Measurements from ENCODE around the gene FER. TPM values are rescaled to one million over a fixed set of nuclear protein-coding genes. Genes with fewer than 3 reads are reported as not detected.
"Not testable (repeated sequence)": the region's sequence is repeated elsewhere in the genome, so short reads cannot be mapped to it uniquely, and the experiment has no call there.

FER gene
- total RNA-seq, result 12.8 TPM
- long read RNA-seq, full-length matches to known transcripts, result 1 of 7 reads
- long read RNA-seq, partial matches to known transcripts, result 0 of 7 reads
- long read RNA-seq, other reads (novel, unspliced or antisense), result 6 of 7 reads

DNA sequence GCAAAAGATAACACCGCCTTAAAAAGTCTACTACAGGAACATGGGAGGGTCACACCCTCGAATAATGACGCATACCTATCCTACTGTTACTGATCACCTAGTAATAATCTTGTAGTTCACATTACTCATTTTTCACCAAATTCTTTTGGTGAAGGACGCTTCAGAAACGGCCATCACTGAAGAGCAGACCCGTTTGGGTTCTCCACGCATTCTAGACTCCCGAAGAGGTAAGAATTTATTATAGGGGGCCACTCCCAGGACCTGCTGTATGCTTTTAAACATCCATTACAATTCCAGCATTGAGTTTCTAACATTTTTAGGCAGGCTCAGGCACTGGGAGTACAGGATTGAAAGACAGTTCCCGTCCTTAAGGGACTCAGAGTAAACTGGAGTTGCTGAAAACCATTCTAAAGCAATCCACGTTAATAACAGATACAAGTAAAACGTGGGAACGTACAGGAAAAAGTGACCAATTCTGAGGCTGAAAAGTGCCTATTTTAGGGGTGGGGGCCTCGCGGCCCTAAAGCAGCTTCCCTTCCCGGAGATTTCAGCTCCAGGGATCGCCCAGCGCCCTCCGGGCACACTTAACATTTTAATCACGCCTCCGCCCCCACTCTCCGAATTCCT, at the start of gene FER:
FER (plus strand) TSS at position 124 of the 627 bp plus-strand sequence. CDS start 50,286 bp downstream, outside the sequence.
- intact Hi-C loops (cut with DNase I), result no loop called here
- ATAC-seq (ENCODE audit: poor library complexity) (peak; percentile 44), DNase-seq (no peak)

DNA sequence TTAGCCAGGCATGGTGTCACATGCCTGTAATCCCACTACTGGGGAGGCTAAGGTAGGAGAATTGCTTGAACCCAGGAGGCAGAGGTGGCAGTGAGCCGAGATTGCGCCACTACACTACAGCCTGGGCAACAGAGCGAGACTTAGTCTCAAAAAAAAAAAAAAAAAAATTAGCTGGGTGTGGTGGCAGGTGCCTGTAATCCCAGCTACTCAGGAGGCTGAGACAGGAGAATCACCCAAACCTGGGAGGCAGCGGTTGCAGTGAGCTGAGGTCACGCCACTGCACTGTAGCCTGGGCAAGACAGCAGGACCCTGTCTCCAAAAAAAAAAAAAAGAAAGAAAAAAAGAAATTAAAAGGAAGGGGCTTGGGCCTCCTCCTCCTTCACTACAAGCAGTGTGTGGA, 47.3 kb upstream of the FER start:
- ATAC-seq (ENCODE audit: poor library complexity); DNase-seq; intact Hi-C loops (cut with DNase I): not testable (repeated sequence)

- intact Hi-C loops (cut with DNase I), result no loop called here
- DNase-seq, result no peak
- no peak for ATAC-seq (ENCODE audit: poor library complexity)
Measured at GRCh38 chr5:108700930-108701329, 46.8 kb upstream of the FER start.

GRCh38 chr5:108702546-108702945, 45.2 kb upstream of the FER start:
- DNase-seq (no peak), ATAC-seq (ENCODE audit: poor library complexity) (no peak)
- intact Hi-C loops (cut with DNase I), result no loop called here

DNA sequence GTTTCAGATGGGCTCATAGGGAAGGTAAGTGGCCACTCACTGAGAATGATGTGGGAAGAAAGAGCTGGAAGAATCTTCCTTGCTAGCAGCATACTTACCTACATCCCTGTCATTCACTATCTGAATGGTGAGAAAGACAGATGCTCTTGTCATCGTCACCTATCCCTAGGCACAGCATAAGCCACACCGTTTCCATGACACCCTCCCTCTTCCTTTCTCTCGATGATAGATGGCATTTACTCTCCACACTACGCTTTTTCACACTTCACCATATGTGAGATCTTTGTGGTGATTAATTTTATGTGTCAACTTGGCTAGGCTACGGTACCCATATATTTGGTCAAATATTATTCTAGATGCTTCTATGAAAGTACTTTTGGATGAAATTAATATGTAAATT, 44.4 kb upstream of the FER start:
- ATAC-seq (ENCODE audit: poor library complexity), result no peak
- intact Hi-C loops (cut with DNase I), result no loop called here

DNA sequence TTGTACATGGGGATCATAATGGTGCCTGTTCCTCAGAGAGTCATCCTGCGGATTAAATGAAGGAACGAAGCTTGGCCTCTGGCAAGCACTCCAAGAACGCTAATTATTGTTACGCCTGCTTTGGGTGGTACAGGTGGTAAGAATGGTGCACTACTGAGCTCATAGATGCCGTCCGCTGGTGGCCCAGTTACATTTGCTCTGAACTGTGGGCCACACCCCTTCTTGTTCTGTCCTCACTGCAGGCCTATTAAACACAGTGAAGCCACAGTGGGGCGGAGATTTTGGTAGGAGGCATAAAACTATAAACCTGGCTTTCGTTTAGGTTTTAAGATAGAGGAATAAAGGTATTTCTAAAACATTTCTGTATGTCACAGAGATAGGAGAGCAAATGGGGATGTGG, 40.6 kb upstream of the FER start:
- intact Hi-C loops (cut with DNase I), result no loop called here
- DNase-seq (no peak), ATAC-seq (ENCODE audit: poor library complexity) (no peak)

More for the DNA sequence above, 44.4 kb upstream of the FER start:
- DNase-seq, result no peak

- intact Hi-C loops (cut with DNase I), result no loop called here
- ATAC-seq (ENCODE audit: poor library complexity) (no peak), DNase-seq (no peak)
Measured at GRCh38 chr5:108711898-108712297, 35.8 kb upstream of the FER start.

- ATAC-seq (ENCODE audit: poor library complexity), result no peak
- DNase-seq, result no peak
- intact Hi-C loops (cut with DNase I), result no loop called here
Measured at GRCh38 chr5:108715408-108715807, 32.3 kb upstream of the FER start.

- ATAC-seq (ENCODE audit: poor library complexity) (no peak), DNase-seq (no peak)
- intact Hi-C loops (cut with DNase I), result no loop called here
Measured at GRCh38 chr5:108720391-108720790, 27.3 kb upstream of the FER start.

- intact Hi-C loops (cut with DNase I), result no loop called here
- DNase-seq (no peak), ATAC-seq (ENCODE audit: poor library complexity) (no peak)
Measured at GRCh38 chr5:108726446-108727235, 21.1 kb upstream of the FER start.

DNA sequence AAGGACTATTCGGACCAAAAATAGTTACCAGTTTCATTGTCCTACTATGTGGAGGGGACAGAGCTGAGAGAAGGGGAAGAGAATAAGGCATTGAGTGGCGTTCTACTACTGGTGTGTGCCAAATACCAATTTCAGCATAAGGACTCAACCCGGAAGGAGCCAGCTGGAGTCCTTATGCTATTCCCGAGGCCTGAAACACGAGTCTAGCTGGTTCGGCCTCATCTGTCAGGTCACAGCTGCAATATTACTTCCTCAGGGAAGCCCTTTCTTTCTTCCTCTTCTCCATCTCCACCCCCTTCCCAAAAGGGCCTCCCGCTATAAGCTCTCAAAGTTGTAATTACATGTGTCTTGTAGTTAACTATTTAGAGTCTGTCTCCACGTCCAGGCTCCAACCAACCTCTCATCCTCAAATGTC, 20.5 kb upstream of the FER start:
- DNase-seq (peak; percentile 53), ATAC-seq (ENCODE audit: poor library complexity) (peak; percentile 43)
- intact Hi-C loops (cut with DNase I), result no loop called here

GRCh38 chr5:108727651-108728565, 19.8 kb upstream of the FER start:
- DNase-seq (peak; percentile 93), ATAC-seq (ENCODE audit: poor library complexity) (peak; percentile 100)
- intact Hi-C loops (cut with DNase I), result no loop called here

GRCh38 chr5:108728566-108729241, 19.0 kb upstream of the FER start:
- DNase-seq, result no peak
- intact Hi-C loops (cut with DNase I), result no loop called here
- no peak for ATAC-seq (ENCODE audit: poor library complexity)

DNA sequence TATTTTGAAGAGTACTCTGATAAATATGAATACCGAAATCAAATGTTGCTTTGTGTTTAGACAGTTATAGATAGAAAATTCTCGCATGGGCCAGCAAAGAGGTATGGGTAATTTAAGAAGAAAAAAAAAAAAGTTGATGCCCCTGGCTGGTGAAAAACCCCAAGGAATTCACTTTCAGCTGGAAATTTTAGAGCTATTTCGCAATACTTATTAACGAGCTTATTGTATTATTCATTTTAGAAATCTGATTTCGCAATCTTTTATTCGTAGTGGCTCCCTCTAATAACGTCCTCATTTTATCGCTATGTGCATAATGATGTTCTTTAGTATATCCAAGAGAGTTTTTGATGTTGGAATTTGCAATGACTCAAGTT, 18.5 kb upstream of the FER start:
- DNase-seq, result no peak
- ATAC-seq (ENCODE audit: poor library complexity), result no peak
- intact Hi-C loops (cut with DNase I), result no loop called here

- intact Hi-C loops (cut with DNase I), result no loop called here
- DNase-seq (no peak), ATAC-seq (ENCODE audit: poor library complexity) (no peak)
Measured at GRCh38 chr5:108730617-108731340, 16.9 kb upstream of the FER start.

GRCh38 chr5:108735790-108736189, 11.9 kb upstream of the FER start:
- ATAC-seq (ENCODE audit: poor library complexity) (no peak), DNase-seq (no peak)
- intact Hi-C loops (cut with DNase I), result no loop called here

- ATAC-seq (ENCODE audit: poor library complexity) (no peak), DNase-seq (no peak)
- intact Hi-C loops (cut with DNase I), result no loop called here
Measured at GRCh38 chr5:108736855-108737254, 10.8 kb upstream of the FER start.

DNA sequence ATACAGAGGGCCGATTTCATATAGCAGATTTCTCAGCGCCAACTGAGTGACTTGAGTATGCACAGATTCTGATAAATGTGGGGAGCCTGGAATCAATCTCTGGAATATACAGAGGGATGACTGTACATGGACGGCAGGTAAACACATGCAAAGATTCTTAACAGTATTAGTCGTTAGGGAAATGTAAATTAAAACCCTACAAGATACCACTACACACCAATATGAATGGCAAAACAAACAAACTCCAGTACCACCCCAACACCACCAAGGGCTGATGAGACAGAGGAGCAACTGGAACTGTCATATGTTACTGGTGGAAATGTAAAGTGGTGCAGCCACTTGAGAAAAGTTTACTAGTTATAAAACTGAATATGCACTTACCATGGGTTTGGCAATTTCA, 8.3 kb upstream of the FER start:
- intact Hi-C loops (cut with DNase I), result no loop called here
- DNase-seq, result no peak
- ATAC-seq (ENCODE audit: poor library complexity), result no peak
